Astrocyte of the hippocampus (primary cell): Measurements from ENCODE around the gene HMCN1.

ENCODE experiments used
- DNase-seq: peaks from one replicate; pipeline ENCODE4 v3.0.0; 2011; ENCODE audit warnings: low read depth, low spot score

Gene HMCN1

DNA sequence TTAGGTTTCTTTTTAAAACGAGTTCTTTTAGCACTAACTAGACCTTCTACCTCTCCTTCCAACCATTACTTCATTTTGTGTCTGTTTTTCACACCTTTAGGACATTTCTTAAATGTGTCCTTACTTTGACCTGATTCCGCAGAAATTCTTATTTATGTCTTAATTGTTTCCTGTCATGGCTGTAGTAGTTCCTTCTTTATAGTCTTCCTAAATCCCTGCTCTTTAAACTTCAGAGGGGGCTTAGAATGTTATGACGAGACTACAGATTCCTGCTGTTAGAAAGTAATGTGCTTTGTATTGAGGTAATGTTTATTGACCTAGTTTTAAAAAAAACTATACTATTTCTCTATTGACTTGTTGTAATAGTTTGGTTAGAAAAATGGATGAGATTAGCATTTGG lies 70.4 kb downstream of the HMCN1 start:
- no peak for DNase-seq

DNA sequence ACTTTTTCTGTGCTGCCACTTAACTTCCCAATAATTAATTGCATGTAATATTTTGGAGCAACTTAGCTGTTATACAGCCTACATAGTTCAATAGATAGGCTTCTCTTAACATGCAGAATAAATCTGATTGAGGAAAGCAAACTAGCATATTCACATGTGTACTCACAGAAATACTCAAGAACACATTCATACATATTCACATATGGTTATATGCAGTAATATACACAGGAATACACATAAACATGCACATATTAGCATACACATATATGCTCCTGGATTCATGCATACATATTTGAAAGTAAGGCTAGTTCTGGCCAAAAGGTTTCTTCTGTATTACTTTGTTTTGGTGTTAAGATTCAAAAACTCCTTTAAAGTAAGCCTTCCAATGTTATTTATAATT lies 73.1 kb downstream of the HMCN1 start:
- no peak for DNase-seq

DNA sequence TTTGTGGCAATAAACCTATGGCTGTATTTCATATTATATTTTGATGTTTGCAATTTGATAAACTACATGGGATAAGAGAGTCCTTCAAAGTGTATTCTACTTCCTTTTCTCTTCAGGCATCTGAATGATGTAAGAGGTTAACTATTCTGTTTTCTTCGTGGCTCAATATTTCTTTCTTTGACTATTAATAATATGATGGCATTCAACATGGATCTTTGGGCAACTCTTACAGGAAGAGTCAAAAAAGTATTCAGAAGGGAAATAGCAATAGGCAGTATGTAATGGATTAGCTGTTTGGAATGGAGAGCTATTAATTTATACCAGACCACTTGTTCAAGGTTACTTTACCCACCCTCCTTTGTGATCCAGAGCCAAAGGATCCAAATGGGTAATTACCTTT lies 74.4 kb downstream of the HMCN1 start:
- DNase-seq: no peak

DNA sequence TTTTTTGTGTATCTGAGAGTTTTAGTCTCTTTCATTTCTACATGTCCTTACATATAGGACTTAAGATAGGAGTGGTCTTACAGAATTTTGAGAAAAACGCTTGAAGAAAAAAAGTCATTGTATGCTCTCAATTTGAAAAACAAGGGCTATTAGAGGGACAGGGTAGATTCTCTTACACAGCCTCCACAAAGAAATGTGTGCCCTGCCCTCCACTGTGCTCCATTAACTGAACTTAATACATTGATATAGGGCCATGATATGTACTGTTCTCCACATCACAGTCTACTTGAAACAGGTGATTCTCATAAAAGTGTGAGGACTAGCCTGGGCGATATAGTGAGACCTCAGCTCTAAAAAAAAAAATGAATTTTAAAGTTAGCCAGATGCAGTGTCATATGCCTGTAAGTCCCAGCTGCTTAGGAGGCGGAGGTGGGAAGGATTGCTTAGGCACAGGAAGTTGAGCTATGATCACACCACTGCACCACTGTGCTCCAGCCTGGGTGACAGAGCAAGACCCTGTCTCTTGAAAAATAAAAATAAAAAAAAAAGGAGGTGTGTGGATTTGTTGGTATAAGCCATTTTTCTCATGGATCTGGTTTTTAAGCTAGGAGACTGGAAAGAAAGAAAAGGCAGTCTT lies 77.0 kb downstream of the HMCN1 start:
- no peak for DNase-seq

DNA sequence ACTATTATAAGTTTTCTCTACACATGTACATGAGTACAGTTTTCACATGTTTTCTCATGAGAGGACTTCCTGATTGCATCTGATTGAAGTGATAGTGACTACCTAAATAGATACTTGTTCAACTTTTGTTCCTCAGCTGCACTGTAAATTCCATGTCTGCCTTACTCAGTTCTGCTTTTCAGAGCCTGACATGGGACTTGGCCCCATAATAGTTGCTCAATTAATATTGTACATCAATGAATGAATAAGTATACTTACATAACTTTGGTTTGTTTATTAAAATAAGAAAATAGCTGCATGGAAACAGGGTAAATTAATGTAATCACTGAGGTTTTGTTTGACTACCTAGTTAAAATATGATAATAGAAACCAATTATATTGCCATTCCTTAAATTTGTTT lies 78.7 kb downstream of the HMCN1 start:
- no peak for DNase-seq

DNA sequence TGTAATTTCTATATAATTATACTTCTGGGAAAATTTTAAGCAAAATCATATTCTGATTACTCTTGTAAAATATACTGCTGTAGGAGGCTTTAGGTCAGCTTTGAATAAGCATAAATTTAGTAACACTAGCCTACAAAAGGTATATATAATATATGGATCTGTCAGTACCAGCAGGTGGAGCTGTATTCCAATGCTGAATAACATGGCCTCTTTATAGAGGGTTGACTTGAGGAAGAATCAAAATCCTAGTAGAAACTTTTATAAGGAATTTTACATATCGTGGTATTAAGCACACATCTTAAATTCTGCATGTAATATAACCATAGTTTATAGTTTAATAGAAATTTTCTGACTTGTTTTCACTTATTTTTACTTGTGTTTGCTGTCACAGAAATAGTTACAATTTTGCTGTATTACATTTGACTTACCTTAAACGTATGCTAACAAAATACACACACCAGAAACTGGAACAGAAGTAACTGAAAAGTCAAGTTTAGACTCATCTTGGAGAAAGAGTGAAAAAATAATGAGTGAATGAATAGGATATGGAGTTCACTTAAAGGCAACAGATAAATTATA lies 79.3 kb downstream of the HMCN1 start:
- peak; percentile 68 for DNase-seq

DNA sequence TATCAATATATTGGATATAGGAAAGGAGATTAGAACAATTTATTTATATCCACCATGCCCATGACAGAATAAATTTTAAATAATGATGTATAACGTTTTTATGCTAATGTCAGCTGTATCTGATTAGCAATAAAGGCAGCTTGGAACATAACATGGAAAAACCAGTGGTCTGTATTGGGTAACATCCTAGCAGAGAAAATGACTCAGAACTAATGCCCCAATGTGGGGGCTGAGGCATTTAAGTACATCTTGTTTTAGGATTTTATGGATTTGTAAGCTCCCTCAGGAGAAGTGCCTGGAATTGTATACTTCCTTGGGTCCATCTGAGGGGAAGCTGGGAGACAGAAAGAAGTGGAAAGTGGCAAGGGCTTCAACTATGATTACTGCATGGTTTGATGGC lies 82.3 kb downstream of the HMCN1 start:
- DNase-seq: no peak

DNA sequence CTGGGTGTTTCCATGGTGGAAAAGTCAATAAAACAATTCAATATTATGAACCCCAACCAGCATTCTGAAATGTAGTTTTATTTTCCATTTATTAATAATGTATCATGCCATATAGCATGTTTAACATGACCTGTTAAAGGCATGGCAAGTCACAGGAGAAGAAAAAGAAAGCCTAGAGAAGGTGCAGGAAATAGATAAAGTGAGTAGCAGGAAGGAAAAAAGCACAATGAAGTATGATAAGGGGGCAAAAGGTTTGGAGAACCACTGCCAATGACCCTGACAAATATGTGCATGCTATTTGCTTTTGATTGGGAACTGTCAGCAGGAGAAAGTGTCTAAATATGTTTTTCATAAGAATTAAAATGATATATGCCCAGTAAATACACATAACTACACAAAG lies 85.6 kb downstream of the HMCN1 start:
- DNase-seq: no peak

DNA sequence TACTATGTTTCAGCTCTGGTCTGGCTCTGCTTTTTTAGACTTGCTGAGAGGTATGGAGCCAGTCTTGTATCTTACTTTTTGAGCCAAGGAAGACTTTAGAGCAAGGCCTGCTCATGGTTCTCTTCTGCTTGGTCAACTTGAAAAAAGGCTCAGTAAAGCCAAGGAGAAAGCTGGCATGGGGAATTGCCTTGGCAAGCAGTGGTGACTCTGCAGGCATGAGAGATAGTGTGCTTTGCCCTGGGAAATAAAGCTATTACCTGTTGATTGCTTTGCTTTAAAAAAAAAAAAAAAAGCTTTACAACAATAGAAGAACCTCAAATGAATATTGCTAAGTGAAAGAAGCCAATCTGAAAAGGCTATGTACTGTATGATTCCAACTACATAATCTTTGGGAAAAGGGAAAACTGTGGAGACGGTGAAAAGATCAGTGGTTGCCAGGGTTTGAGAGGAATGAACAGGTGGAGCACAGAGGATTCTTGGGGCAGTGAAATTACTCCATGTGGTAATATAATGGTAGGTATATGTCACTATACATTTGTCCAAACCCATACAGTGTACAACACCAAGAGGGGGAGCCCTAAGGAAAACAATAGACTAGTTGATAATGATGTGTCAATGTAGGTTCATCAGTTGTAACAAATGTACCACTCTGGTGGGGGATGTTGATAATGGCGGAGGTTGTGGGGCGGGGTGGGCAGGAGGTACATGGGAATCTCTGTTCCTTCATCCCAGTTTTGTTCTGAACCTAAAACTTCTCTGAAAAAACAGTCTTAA lies 87.6 kb downstream of the HMCN1 start:
- DNase-seq: no peak

DNA sequence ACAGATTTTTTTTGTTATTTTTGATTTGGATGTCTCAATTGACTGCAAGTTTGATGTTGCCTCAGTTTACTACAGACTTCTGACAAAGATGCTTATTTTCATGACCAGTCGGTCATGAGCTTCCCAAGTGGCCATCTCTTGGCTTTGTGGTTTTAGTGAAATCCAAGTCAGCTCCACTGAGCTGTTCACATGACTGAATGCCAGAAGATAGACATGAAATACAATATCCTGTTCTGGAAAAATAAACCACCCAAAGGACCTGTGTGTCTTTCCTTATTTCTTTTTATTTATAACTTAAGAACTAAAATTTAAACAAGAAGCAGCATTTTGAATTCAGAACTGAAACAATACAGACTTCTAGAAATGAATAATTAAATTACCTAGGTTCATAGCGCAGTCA lies 89.3 kb downstream of the HMCN1 start:
- peak; percentile 33 for DNase-seq

DNA sequence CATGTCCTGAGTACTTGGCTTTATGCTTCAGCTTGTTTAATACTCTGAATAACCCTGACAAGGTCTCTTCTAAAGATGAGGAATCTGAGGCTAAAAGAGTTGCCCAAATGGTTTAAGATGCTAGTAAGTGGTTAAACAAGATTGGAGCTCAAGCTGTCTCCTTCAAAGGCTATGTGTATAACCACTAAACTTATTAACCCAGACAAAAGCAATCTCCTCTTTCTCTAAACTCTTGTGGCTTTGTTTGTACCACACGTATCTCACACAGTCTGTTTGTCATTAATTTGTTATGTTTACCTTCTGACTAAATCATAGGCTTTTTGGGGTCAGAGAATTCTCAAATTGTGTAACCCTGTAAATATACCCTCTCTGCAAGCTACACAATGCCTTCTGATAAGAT lies 89.9 kb downstream of the HMCN1 start:
- DNase-seq: no peak

DNA sequence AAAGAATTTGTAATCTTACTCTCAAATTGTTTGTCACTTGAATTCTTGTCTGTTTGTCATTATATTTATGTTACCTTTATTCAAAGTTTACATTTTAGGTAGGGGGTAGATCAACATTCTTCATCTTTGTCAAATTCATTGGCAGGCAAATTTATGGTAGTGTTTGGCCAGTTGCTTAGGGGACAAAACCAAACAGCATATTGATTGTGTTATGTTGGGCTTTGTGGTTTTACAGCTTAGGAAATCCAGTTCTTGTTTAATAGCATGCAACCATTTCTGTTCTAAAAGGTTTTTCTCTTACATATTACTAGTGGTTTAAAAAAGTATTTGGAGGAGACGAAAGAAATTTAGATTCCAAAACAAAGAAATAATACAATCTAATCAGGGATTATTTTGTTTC lies 91.4 kb downstream of the HMCN1 start:
- peak; percentile 60 for DNase-seq

DNA sequence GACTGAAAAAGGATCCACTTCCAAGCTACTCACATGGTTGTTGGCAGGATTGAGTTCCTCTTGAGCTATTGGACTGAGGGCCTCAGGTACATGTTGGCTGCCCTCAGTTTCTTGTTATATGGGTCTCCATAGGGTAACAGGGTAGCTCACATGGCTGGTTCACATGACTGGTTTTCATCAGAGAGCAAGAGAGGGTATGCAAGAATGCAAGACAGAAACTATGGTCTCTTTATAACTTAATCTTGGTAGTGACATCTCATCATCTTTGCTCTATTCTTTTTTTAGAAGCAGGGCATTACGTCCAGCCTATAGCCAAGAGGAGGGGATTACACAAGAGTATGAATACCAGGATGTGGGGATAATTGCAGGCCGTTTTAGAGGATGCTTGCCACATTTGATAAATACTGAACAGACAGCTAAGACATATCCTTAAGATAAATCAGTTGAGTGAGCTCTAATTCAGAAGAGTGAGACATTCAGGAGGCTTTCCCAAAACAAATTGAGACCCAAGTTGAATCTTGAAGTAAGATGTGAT lies 100.2 kb downstream of the HMCN1 start:
- DNase-seq: no peak

DNA sequence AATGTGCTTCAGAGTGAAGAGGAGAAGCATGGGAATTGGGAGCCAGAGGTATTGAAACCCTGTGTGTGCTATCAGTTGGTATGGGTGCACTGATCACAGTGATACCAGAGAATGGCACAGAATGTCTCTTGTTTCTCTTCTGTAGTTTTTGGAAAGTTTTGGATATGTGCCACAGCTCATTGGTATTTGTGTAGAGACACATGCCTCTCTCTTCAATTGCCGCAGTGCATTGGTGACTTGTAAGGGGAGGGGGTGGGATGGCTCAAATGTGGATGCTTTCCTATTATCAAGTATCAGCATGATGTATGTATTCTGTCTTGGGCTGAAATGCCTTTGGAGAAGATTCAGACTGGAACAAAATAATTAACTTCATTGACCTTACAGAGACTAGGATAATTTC lies 101.0 kb downstream of the HMCN1 start:
- DNase-seq: no peak

DNA sequence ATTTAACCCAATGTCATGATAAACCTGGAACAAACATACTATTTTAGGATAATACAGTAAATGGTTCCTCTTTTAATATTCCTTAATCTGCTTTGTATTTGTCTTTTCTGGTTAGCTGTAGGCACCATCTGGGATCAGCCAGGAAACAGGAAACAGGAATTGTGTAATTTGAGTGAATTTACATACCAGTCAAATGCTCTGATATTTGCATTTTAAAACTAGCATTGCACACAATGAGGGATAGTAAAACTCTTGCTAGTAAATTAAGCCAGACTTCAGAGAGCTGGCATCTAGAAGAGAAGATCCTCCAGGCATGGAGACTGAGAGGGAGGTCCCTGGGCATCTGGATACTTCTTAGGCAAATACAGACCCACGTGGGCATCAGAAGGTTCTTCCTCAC lies 103.5 kb downstream of the HMCN1 start:
- no peak for DNase-seq

DNA sequence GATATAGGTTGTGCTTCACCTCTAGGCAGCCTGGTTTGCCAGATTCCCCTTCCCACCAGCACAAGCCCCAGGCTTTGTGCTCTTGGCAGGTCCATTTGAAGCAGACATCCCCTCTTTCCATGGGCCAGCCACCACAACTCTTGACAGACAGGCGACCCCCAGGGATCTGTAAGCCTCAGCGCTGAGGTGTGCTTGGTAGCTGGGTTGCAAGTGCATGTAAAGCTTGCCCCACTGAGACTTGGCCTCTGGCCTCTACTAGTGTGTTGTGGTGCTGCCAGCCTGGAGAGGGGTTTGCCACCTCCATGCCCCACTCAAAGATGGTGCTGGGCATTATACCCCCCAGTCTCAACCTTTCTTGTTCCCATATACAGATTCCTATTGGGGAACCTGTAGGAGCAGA lies 103.9 kb downstream of the HMCN1 start:
- DNase-seq: no peak

DNA sequence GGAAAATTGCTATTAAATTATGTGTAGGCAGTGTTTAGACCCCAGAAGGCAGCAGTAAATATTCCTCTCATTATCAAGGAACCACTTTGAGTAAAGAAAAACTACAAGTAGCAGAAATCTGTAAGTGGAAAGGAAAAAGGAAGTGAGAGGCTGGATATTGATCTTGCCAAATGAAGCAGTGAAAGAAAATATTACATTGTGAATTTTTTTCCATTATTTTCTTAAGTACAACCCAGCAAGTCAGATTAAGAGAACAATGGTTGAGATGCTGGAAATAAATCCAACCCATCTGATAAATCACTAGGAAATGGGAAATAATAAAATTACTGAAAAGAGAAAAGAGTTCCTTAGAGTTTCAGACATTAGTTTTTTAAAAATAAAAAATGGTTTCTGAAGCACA lies 106.7 kb downstream of the HMCN1 start:
- no peak for DNase-seq

DNA sequence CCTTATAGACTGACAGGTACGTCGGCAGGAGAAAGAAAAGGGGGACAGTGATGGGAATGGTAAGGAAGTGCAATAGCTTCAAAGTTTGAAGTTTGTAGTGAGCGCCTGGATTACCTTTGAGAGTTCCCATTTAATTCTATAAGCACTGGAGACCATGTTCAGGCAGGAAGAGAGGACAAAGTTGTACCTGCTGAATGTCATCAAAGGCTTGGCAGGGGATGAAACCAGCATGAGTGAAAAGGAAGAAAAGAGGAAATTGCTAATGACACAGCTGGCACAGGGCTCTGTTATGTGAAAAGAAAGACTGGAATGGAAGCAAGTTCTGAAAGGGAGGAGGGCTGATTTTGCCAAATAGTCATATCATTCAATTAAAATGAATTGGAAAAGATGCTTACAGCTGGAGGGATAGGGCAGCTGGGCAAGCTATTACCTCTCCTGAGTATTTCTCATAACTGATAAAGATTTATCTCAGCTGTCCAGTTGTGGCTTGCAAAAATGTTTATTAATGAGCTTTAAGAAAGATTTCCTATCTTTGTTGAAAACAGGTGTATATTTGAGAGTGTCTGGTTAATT lies 109.2 kb downstream of the HMCN1 start:
- no peak for DNase-seq

DNA sequence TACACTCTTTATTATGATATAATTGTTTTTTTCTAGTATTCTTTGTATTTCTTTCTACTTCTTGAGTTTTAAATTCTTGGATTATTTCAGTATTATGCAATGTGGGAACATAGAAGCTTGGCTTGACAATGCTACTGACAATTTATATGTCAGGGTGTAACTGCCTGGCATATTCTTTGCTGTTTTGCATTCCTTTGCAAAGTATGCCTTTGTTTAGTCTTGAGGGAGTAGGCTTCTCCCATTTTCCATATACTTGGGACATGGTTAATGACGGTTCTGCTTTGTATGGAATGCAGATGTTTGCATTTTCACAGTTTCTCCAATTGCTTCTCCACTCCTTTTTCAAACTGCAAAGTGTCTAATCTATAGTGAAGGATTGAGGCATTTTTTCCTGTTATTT lies 109.8 kb downstream of the HMCN1 start:
- no peak for DNase-seq

DNA sequence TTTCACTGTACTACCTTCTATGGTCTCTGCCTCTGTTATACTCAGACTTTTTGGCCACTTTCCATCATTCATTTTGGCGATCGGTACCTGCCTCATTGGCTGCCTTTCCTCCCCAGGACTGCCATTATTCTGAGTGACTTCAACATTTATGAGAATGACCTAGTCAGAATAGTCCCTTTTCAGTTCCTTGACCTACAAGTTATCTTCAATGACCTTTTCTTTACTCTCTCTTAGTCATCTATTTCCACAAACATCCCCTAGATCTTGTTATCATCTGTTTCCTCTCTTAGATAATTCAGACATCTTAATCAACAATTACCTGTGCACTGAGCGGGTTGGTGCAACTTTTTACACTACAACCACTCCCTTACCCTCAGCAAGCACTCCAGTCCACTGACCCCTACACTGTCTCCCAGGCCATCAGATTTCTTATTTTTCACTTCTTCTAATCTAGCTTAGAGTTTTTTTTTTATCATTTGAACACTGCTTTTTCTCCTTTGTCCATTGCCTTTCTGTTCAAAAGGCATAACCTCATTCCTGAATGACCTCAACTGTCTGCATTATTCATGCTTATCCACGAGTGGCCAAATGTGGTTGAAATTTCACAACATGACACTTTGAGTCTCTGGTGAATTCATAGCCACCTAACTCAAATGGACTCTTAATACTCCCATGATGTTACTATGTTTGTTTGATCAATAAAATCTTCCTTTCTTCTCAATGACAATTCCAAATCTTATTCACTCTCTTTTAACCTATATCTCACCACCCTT lies 112.7 kb downstream of the HMCN1 start:
- DNase-seq: peak; percentile 70

DNA sequence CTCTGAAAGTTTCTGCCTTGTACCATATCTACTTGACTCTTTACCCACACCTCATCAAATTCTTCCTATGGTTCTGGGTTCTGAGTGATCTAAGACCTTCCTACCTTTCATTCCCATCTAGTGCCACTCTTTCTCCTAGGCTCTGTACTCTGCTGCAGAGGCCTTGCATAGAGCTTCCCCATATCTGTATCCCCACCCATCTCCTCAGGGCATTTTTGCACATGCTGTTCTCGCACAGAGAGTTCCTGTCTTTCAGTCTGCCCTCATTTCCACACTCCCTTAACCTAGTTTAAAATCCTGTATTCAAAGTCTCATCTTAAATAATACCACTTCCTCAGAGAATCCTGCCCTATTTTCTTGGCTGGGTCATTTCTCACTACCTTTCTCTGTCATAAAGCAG lies 114.8 kb downstream of the HMCN1 start:
- DNase-seq: no peak

DNA sequence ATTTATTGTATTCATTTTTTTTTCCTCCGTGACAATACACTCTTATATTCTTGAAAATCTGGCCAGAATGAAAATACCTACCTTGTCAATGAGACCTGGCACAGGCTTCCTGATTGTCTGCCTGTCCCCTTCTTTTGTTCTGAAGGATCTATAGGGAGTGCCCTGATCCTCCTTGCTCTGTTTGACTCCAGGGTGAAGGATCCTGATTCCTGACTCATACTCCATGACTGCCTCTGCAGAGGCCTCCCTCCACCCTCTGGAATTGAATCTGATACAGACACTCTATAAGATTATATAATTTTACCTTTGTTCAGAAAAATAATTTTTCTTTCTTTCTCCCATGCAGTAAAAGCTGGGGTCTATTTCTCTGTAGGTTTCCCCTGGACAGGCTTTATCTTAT lies 116.2 kb downstream of the HMCN1 start:
- DNase-seq: peak; percentile 29
